Measurements from ENCODE around the gene REG1B. TPM values are rescaled to one million over a fixed set of nuclear protein-coding genes. Genes with fewer than 3 reads are reported as not detected.
A peak's percentile ranks its signal among the peaks of the same experiment; 100 is the strongest.

REG1B gene
- polyA plus RNA-seq, 1 of the 3 experiments (the other 2 are of a cell fraction) = not detected

- TF ChIP-seq REST (IDR thresholded peaks at IDR 0.05; ENCODE audit: low read depth, low read length) = no peak
- no peak for TF ChIP-seq RCOR1 (IDR thresholded peaks at IDR 0.05; ENCODE audit: low read length)
Measured at GRCh38 chr2:79086255-79086654, 1.5 kb downstream of the REG1B start (continued).

GRCh38 chr2:79085382-79085781 lies 2.4 kb downstream of the REG1B start:
- Histone ChIP-seq H2AFZ (ENCODE audit: low read depth) (no peak overlapping the region), H3K36me3 (replicated peaks in 1 of 2; ENCODE audit: control insufficient read depth in 1 of 2, insufficient read depth in 2 of 2, low read length in 1 of 2) (no peaks in the 10 kb centered on the region), H3K4me2 (no peak overlapping the region), H3K4me3 (ENCODE audit: low read depth in 2 of 2, low read length in 1 of 2) (no peak overlapping the region), H4K20me1 (ENCODE audit: insufficient read depth) (no peaks in the 10 kb centered on the region), H3K9me2 (no peaks in the 10 kb centered on the region), H3K9ac (no peak overlapping the region), H3K4me1 (ENCODE audit: control insufficient read depth in 1 of 2, insufficient read depth in 2 of 2, low read depth in 1 of 2, low read length in 1 of 2) (peaks cover 0 to 3% of the 10 kb centered on the region in 2 experiments; a peak in 2 of 4 replicates), H3K27ac (ENCODE audit: low read depth in 2 of 2, low read length in 1 of 2) (no peak overlapping the region), H3F3A (replicated peaks; ENCODE audit: insufficient read depth) (no peaks in the 10 kb centered on the region), H3K9me3 (no peaks in the 10 kb centered on the region), H3K27me3 (ENCODE audit: insufficient read depth) (no peaks in the 10 kb centered on the region), H3K79me2 (ENCODE audit: insufficient read depth) (no peaks in the 10 kb centered on the region)
- no peak for DNase-seq
- ChIA-PET CTCF (no interaction called here), POLR2A (no interaction called here)
- no peak for TF ChIP-seq TCF12 (IDR thresholded peaks at IDR 0.05)
- no peak for TF ChIP-seq RFX5 (IDR thresholded peaks at IDR 0.05; ENCODE audit: low read length)
- TF ChIP-seq, protein P1, sequence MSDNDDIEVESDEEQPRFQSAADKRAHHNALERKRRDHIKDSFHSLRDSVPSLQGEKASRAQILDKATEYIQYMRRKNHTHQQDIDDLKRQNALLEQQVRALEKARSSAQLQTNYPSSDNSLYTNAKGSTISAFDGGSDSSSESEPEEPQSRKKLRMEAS (IDR thresholded peaks at IDR 0.05; ENCODE audit: low read depth) = no peak
- no peak for TF ChIP-seq TEAD4 (IDR thresholded peaks at IDR 0.05; ENCODE audit: borderline replicate concordance, insufficient read depth)
- 12% methylated on average over 3 of the region's 3 CpGs for WGBS (ENCODE audit: low lambda C conversion rate)

- Histone ChIP-seq H3K79me2 (ENCODE audit: insufficient read depth) (no peaks in the 10 kb centered on the region), H3F3A (replicated peaks; ENCODE audit: insufficient read depth) (no peaks in the 10 kb centered on the region), H3K9me3 (no peaks in the 10 kb centered on the region), H3K4me1 (ENCODE audit: control insufficient read depth in 1 of 2, insufficient read depth in 2 of 2, low read depth in 1 of 2, low read length in 1 of 2) (peaks cover 0 to 3% of the 10 kb centered on the region in 2 experiments; a peak in 2 of 4 replicates), H4K20me1 (ENCODE audit: insufficient read depth) (no peaks in the 10 kb centered on the region), H3K4me3 (ENCODE audit: low read depth in 2 of 2, low read length in 1 of 2) (no peak overlapping the region), H3K9me2 (no peaks in the 10 kb centered on the region), H2AFZ (ENCODE audit: low read depth) (no peak overlapping the region), H3K4me2 (no peak overlapping the region), H3K27ac (ENCODE audit: low read depth in 2 of 2, low read length in 1 of 2) (no peak overlapping the region), H3K9ac (no peak overlapping the region), H3K27me3 (ENCODE audit: insufficient read depth) (no peaks in the 10 kb centered on the region), H3K36me3 (replicated peaks in 1 of 2; ENCODE audit: control insufficient read depth in 1 of 2, insufficient read depth in 2 of 2, low read length in 1 of 2) (no peaks in the 10 kb centered on the region)
- no peak for TF ChIP-seq TAF1 (IDR thresholded peaks at IDR 0.05; ENCODE audit: borderline replicate concordance, low read depth, low read length)
- TF ChIP-seq EZH2phosphoT487 (IDR thresholded peaks at IDR 0.05; ENCODE audit: borderline replicate concordance, low read depth) = no peak
- peak; percentile 60; the same call in 1 of the 2 replicates for TF ChIP-seq RCOR1 (IDR thresholded peaks at IDR 0.05; ENCODE audit: low read length)
- ChIA-PET POLR2A (no interaction called here), CTCF (no interaction called here)
- 19% methylated on average over 3 of the region's 3 CpGs for WGBS (ENCODE audit: low lambda C conversion rate)
- DNase-seq = peak; percentile 14
Measured at GRCh38 chr2:79084495-79085135, 3.2 kb downstream of the REG1B start.

Data from SK-N-SH (cell line).